ENCODE measurements around the gene HMGB2. TPM values are rescaled to one million over a fixed set of nuclear protein-coding genes. Genes with fewer than 3 reads are reported as not detected.

Gene HMGB2
- polyA plus RNA-seq (165 and 184 TPM in 2 replicates), polyA minus RNA-seq (83.3 and 97.0 TPM in 2 replicates)

GRCh38 chr4:173334085-173334890 lies at the start of gene HMGB2:
HMGB2 (minus strand) TSS chr4:173334358; CDS start chr4:173333649, 709 bp downstream.
- H3K9ac ChIP-seq (ENCODE audit: low read length): peak within 1 kb of the TSS; percentile 93
- H2AFZ ChIP-seq (ENCODE audit: low read depth, low read length): peak within 1 kb of the TSS; percentile 82
- no peaks in the 10 kb centered on the region for H3K9me3 ChIP-seq (ENCODE audit: low read length)
- peaks cover 10% of the 10 kb centered on the region for H3F3A ChIP-seq (ENCODE audit: insufficient read depth, low read length, poor library complexity, severe bottlenecking)
- peaks cover 3% of the 10 kb centered on the region for H3K36me3 ChIP-seq (ENCODE audit: insufficient read depth, low read length)
- H4K20me1 ChIP-seq (ENCODE audit: insufficient read depth): no peaks in the 10 kb centered on the region
- H3K4me3 ChIP-seq (ENCODE audit: low read length): peak within 1 kb of the TSS; percentile 93
- H3K27ac ChIP-seq (ENCODE audit: low read length): peak within 1 kb of the TSS; percentile 92
- H3K27me3 ChIP-seq (ENCODE audit: insufficient read depth, low read depth, low read length): no peaks in the 10 kb centered on the region
- peaks cover 31% of the 10 kb centered on the region for H3K79me2 ChIP-seq (replicated peaks; ENCODE audit: insufficient read depth, low read length)
- TF ChIP-seq RAD21 (conservative IDR thresholded peaks at IDR 0.05) (no peak), EZH2 (IDR thresholded peaks at IDR 0.05; ENCODE audit: borderline replicate concordance, insufficient read depth, low read length, poor library complexity, severe bottlenecking) (no peak), TAF1 (IDR thresholded peaks at IDR 0.05; ENCODE audit: low read depth) (peak; percentile 97), REST (IDR thresholded peaks at IDR 0.05; ENCODE audit: borderline replicate concordance) (no peak), EP300 (conservative IDR thresholded peaks at IDR 0.05; ENCODE audit: poor library complexity, severe bottlenecking) (no peak), SMC3 (conservative IDR thresholded peaks at IDR 0.05; ENCODE audit: poor library complexity) (peak; percentile 40), MXI1 (conservative IDR thresholded peaks at IDR 0.05; ENCODE audit: poor library complexity, severe bottlenecking) (peak; percentile 97), POLR2AphosphoS5 (IDR thresholded peaks at IDR 0.05) (peak; percentile 78)
- TF ChIP-seq, protein P1, sequence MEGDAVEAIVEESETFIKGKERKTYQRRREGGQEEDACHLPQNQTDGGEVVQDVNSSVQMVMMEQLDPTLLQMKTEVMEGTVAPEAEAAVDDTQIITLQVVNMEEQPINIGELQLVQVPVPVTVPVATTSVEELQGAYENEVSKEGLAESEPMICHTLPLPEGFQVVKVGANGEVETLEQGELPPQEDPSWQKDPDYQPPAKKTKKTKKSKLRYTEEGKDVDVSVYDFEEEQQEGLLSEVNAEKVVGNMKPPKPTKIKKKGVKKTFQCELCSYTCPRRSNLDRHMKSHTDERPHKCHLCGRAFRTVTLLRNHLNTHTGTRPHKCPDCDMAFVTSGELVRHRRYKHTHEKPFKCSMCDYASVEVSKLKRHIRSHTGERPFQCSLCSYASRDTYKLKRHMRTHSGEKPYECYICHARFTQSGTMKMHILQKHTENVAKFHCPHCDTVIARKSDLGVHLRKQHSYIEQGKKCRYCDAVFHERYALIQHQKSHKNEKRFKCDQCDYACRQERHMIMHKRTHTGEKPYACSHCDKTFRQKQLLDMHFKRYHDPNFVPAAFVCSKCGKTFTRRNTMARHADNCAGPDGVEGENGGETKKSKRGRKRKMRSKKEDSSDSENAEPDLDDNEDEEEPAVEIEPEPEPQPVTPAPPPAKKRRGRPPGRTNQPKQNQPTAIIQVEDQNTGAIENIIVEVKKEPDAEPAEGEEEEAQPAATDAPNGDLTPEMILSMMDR (IDR thresholded peaks at IDR 0.05; ENCODE audit: poor library complexity, severe bottlenecking): no peak
- H3K4me2 ChIP-seq (ENCODE audit: low read length): peak within 1 kb of the TSS; percentile 89
- H3K9me2 ChIP-seq (ENCODE audit: insufficient read depth, low read length): no peaks in the 10 kb centered on the region

DNA sequence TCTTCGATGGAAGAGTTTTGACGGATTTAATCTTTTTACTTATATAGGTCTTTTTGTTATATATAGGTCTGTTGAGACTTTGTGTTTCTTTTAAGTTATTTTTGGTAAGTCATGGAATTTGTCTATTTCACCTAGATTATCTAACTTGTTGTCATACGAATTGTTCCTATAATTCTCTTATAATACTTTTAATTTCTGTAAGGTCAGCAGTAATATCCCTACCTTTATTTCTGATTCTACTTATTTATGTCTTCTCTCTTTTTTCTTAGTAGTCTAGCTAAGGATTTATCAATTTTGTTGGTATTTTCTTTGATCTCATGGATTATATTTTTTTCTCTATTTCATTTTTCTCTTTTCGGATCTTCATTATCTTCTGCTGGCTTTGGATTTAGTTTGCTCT lies 48.2 kb upstream of the HMGB2 start:
- no peak overlapping the region for H2AFZ ChIP-seq (ENCODE audit: low read depth, low read length)
- no peak overlapping the region for H3K4me3 ChIP-seq (ENCODE audit: low read length)
- H3K27me3 ChIP-seq (ENCODE audit: insufficient read depth, low read depth, low read length): no peaks in the 10 kb centered on the region
- H3K9me3 ChIP-seq (ENCODE audit: low read length): no peaks in the 10 kb centered on the region
- no peaks in the 10 kb centered on the region for H3K79me2 ChIP-seq (replicated peaks; ENCODE audit: insufficient read depth, low read length)
- H4K20me1 ChIP-seq (ENCODE audit: insufficient read depth): no peaks in the 10 kb centered on the region
- no peak overlapping the region for H3K9ac ChIP-seq (ENCODE audit: low read length)
- no peak overlapping the region for H3K4me2 ChIP-seq (ENCODE audit: low read length)
- H3K9me2 ChIP-seq (ENCODE audit: insufficient read depth, low read length): no peaks in the 10 kb centered on the region
- H3K27ac ChIP-seq (ENCODE audit: low read length): no peak overlapping the region
- H3K36me3 ChIP-seq (ENCODE audit: insufficient read depth, low read length): no peaks in the 10 kb centered on the region
- TF ChIP-seq EP300 (conservative IDR thresholded peaks at IDR 0.05; ENCODE audit: poor library complexity, severe bottlenecking): no peak
- no peak for TF ChIP-seq REST (IDR thresholded peaks at IDR 0.05; ENCODE audit: borderline replicate concordance)
- no peak for TF ChIP-seq POLR2AphosphoS5 (IDR thresholded peaks at IDR 0.05)
- TF ChIP-seq, protein P1 (IDR thresholded peaks at IDR 0.05; ENCODE audit: poor library complexity, severe bottlenecking): no peak
- TF ChIP-seq TAF1 (IDR thresholded peaks at IDR 0.05; ENCODE audit: low read depth): no peak
- no peaks in the 10 kb centered on the region for H3F3A ChIP-seq (ENCODE audit: insufficient read depth, low read length, poor library complexity, severe bottlenecking)
